Epithelial cell of proximal tubule (primary cell): ENCODE measurements around the gene C16orf78. TPM values are rescaled to one million over a fixed set of nuclear protein-coding genes. Genes with fewer than 3 reads are reported as not detected.
"Not testable (repeated sequence)": the region's sequence is repeated elsewhere in the genome, so short reads cannot be mapped to it uniquely, and the experiment has no call there.

Source experiments
- DNase-seq: peaks from one replicate; pipeline ENCODE4 v3.0.0-alpha.2; 2011; ENCODE audit warnings: low read depth
- H3K4me3 ChIP-seq: 2 replicates; pipeline ENCODE4 v1.5.1; 2011; ENCODE audit warnings: low read depth, mild to moderate bottlenecking, low read length
- total RNA-seq: library from RNA; depleted of rRNA; stranded (reverse); fragments of >200 nt; gene quantifications from 2 replicates; pipeline ENCODE4 v1.2.3, GENCODE V29; 2015
- TF ChIP-seq, protein P1 (sequence below): conservative IDR thresholded peaks from 2 replicates; pipeline ENCODE4 v1.5.1; 2012; ENCODE audit warnings: low read depth, mild to moderate bottlenecking, low read length

Gene C16orf78
- total RNA-seq, 1 donor from 2014 or later, result not detected

DNA sequence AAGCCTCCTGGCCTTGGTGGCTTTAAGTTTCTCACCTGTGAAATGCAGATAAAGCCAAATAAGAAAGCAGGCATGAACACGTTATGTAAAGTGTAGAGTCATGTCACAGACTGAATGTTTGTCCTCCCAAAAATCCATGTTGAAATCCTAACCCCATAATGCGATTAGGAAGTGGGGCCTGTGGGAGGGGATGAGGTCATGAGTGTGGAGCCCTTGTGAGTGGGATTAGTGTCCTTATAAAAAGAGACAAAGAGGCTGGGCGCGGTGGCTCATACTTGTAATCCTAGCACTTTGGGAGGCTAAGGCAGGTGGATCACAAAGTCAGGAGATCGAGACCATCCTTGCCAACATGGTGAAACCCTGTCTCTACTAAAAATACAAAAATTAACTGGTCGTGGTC lies 19.5 kb upstream of the C16orf78 start:
- TF ChIP-seq, protein P1, sequence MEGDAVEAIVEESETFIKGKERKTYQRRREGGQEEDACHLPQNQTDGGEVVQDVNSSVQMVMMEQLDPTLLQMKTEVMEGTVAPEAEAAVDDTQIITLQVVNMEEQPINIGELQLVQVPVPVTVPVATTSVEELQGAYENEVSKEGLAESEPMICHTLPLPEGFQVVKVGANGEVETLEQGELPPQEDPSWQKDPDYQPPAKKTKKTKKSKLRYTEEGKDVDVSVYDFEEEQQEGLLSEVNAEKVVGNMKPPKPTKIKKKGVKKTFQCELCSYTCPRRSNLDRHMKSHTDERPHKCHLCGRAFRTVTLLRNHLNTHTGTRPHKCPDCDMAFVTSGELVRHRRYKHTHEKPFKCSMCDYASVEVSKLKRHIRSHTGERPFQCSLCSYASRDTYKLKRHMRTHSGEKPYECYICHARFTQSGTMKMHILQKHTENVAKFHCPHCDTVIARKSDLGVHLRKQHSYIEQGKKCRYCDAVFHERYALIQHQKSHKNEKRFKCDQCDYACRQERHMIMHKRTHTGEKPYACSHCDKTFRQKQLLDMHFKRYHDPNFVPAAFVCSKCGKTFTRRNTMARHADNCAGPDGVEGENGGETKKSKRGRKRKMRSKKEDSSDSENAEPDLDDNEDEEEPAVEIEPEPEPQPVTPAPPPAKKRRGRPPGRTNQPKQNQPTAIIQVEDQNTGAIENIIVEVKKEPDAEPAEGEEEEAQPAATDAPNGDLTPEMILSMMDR, result no peak
- DNase-seq, result no peak
- no peak overlapping the region for H3K4me3 ChIP-seq

DNA sequence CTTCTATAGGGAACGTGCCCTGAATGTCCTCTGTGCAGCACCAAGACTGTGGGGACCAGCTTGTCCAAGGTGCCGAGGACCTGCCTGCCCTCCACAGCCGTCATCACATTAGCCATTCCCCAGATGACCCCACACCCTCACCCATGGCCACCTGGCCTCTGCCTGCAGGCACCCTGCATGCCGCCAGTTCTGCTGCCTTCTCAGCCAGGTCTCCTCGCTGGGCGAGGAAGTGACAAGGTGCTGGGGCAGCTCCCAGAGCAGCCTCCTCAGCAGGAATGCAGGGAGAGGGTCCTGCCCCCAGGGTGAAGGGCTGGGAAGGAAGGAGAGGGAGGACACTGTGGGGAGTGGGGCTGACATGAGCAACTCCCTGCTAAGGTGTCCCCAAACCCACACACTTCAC lies 18.6 kb upstream of the C16orf78 start:
- H3K4me3 ChIP-seq, result no peak overlapping the region
- DNase-seq, result no peak
- TF ChIP-seq, protein P1, result no peak

DNA sequence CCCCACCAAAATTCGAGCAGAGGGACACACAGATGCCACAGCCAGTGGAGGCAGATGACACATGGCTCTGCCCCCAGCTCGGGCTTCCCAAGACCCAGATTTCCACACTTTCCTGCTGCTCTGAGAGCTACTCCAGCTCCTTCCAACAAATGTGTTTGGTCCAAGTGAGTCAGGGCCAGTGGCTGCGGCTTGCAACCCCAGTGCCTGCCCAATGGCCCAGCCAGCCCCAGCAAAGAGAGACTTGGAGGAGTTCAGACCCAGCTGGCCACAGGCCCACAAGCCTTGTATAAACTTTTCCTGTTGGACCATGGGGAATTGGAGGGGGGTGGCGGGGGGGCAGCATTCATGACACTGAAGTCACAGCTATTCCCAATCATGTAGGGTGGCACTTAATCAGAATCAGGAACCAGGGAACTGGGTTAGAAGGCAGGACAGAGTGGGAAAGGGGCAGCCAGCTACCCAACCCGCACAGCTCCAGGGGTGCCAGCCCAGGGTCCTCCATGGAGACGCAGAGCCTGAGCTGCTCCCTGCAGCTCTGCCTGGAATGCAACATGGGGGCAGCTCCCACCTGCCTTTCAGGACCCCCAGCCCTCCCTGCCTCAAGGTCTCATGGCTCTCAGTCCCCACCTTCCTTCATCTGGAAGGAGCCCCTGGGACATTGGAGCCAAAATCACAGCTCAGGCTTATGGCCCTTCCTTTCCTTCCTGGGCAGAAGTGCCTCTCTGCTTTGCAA lies 17.5 kb upstream of the C16orf78 start:
- H3K4me3 ChIP-seq, result no peak overlapping the region
- no peak for DNase-seq
- TF ChIP-seq, protein P1, result no peak

DNA sequence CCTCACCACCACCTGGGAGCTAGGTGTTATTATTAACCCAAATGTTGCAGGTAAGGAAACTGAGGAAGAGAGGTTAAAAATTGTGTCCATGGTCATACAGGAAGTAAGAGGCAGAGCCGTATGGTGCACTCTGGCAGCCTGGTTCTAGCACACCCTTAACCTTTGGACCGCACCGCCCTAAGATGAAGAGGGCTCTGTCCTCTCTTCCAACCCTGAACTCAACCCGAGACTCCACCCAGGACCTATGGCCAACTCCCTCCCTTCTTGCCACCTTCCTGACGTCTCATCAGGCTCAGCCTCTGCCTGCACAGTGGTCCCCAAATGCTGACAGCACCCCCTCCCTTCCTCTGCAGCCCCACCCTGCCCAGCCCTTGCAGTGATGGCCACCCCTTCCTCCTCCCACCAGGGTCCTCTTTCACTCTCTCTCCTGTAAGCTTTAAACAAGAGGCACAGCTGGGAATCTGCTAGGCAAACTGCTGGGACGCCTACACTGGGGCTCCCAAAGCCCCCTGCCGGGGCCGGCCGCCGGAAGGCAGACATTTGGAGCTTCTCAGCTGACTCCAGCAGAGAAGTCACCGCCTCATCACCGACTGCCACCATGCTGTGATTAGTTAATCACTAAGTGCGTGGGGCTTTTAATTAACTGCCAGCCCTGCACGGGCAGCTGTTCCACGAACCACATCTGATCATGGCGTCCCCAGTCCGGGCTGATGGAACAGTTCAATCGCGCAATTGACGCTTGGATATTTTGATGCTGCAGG lies 16.7 kb upstream of the C16orf78 start:
- TF ChIP-seq, protein P1, result no peak
- no peak overlapping the region for H3K4me3 ChIP-seq
- no peak for DNase-seq

DNA sequence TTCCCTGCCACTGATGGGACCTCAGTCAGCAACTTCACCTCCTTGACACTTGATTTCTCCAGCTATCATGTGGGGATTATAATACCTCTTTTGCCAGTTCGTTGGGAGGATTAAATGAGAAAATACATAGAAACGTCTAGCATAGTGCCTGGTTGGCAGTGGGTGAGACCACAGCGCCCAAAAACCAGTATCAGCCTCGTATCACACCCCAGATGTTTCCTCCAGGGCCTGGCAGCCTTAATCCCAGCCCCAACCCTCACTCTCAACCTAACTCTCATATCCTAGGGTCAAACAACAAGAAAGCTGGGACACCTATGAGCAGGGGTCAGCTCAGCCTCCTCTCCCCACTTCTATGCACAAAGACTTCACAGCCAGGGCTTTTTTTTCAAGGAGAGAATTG lies 14.0 kb upstream of the C16orf78 start:
- TF ChIP-seq, protein P1, result no peak
- DNase-seq, result no peak
- no peak overlapping the region for H3K4me3 ChIP-seq

DNA sequence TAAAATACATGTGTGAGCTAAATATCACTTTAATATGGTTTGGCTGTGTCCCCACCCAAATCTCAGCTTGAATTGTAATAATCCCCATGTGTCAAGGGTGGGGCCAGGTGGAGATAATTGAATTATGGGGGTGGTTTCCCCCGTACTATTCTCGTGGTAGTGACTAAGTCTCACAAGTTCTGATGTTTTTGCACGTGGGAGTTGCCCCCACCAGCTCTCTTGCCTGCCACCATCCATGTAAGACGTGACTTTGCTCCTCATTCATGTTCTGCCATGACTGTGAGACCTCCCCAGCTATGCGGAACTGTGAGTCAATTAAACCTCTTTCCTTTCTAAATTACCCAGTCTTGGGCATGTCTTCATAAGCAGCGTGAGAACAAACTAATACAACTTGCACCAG lies 11.9 kb upstream of the C16orf78 start:
- DNase-seq, H3K4me3 ChIP-seq: not testable (repeated sequence)

DNA sequence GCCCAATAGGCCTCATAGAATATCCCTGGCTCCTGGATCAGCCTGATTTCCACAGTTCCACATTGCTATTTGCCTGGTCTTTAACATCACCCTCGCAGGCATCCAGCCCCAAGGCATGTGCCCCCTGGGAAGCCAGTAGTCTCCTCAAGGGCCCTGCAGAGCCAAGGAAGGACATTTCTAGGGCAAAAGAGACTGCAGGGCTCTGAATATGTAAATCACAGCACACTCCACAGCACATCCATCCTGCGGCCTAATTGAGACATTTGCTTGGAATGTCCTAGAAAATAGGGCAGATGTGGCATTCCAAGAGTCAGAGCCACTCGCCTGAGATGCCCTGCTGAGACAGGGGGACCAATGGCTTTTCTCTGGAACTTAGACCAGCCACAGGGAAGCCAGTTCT lies 11.4 kb upstream of the C16orf78 start:
- TF ChIP-seq, protein P1, result no peak
- no peak for DNase-seq
- H3K4me3 ChIP-seq, result no peak overlapping the region
